B cell (primary cell): ENCODE results near the gene GPR87. TPM values are rescaled to one million over a fixed set of nuclear protein-coding genes. Genes with fewer than 3 reads are reported as not detected.

Experiments
- ATAC-seq: fragments of 200-7000 bp; cut with Tn5 transposase; one replicate; pipeline ENCODE4 v1.10.0; 2021; ENCODE audit warnings: low read depth, mild to moderate bottlenecking, moderate number of reproducible peaks, moderate library complexity
- CTCF ChIA-PET: fragments of 350-600 bp; sonication (Branson Sonifier 250); formaldehyde crosslinking; loops from one replicate; lab custom pipeline; 2021; ENCODE audit warnings: antibody characterized with exemption, inconsistent platforms; lab: Charles Lee
- POLR2A ChIA-PET: fragments of 350-600 bp; sonication (Branson Sonifier 250); formaldehyde crosslinking; loops from one replicate; lab custom pipeline; 2021; ENCODE audit warnings: antibody characterized with exemption; lab: Charles Lee
- DNase-seq: peaks from one replicate; pipeline ENCODE4 v3.0.0; 2013
- H2AFZ ChIP-seq: 2 replicates; pipeline ENCODE4 v1.6.1; 2012; ENCODE audit warnings: mild to moderate bottlenecking, low read depth, low read length; ENCODE audit not compliant: insufficient read depth, poor library complexity, severe bottlenecking
- H3K27ac ChIP-seq, 2 donors: 1 replicate in 1 of 2; 2 replicates in 1 of 2; pipeline ENCODE4 v1.5.1; 2012 to 2013; ENCODE audit warnings: low read length in 2 of 2, mild to moderate bottlenecking in 2 of 2, moderate library complexity in 1 of 2
- H3K27me3 ChIP-seq, 4 experiments: fragments of 200-600 bp in 1 of 4; sonication (generic) in 1 of 4; replicated peaks in 1 of 4; 1 replicate in 2 of 4; 2 replicates in 2 of 4; pipeline versions ENCODE4 v1.6.1 to v1.7.0; 2013 to 2016; ENCODE audit warnings: low read length in 3 of 4, mild to moderate bottlenecking in 2 of 4, mixed read lengths in 1 of 4, moderate library complexity in 1 of 4; ENCODE audit not compliant: insufficient read depth in 4 of 4, control insufficient read depth in 3 of 4; ENCODE audit errors: control extremely low read depth in 1 of 4
- H3K36me3 ChIP-seq, 2 experiments: replicated peaks in 1 of 2; 1 replicate in 1 of 2; 2 replicates in 1 of 2; pipeline versions ENCODE4 v1.6.1 to v1.7.1; 2013; ENCODE audit warnings: low read length in 1 of 2; ENCODE audit not compliant: insufficient read depth in 2 of 2, control insufficient read depth in 1 of 2; ENCODE audit errors: control extremely low read depth in 1 of 2, extremely low read depth in 1 of 2
- H3K4me1 ChIP-seq, 2 donors: fragments of 200-600 bp in 1 of 2; sonication (generic) in 1 of 2; 1 replicate in 1 of 2; 2 replicates in 1 of 2; pipeline versions ENCODE4 v1.5.1 to v1.6.1; 2013 to 2017; ENCODE audit warnings: low read length in 2 of 2; ENCODE audit not compliant: control insufficient read depth in 2 of 2, insufficient read depth in 2 of 2
- H3K4me2 ChIP-seq: replicated peaks from 2 replicates; pipeline ENCODE3; 2012; ENCODE audit warnings: mild to moderate bottlenecking, low read depth, low read length; ENCODE audit not compliant: poor library complexity, severe bottlenecking
- H3K4me3 ChIP-seq, 5 experiments: fragments of 200-600 bp in 1 of 5; sonication (generic) in 1 of 5; 1 replicate in 3 of 5; 2 replicates in 2 of 5; pipeline versions ENCODE4 v1.5.1 to v1.7.0; 2011 to 2016; ENCODE audit warnings: low read length in 4 of 5, mild to moderate bottlenecking in 4 of 5, low read depth in 2 of 5, control low read depth in 1 of 5, moderate library complexity in 1 of 5; ENCODE audit not compliant: insufficient read depth in 1 of 5; ENCODE audit errors: control extremely low read depth in 1 of 5, extremely low read depth in 1 of 5
- H3K79me2 ChIP-seq: fragments of 200-600 bp; sonication (generic); one replicate; pipeline ENCODE4 v1.6.0; 2016; ENCODE audit warnings: low read length; ENCODE audit not compliant: control insufficient read depth, insufficient read depth
- H3K9ac ChIP-seq: fragments of 200-600 bp; sonication (generic); 2 replicates; pipeline ENCODE4 v1.6.1; 2017; ENCODE audit warnings: mild to moderate bottlenecking, low read length, moderate library complexity
- H3K9me3 ChIP-seq, 3 donors: one replicate each; pipeline versions ENCODE4 v1.6.1 to v1.7.1; 2013; ENCODE audit warnings: low read length in 2 of 3; ENCODE audit not compliant: control insufficient read depth in 2 of 3, insufficient read depth in 1 of 3; ENCODE audit errors: control extremely low read depth in 1 of 3
- H4K20me1 ChIP-seq: 2 replicates; pipeline ENCODE4 v1.6.0; 2012; ENCODE audit warnings: mild to moderate bottlenecking, low read length; ENCODE audit not compliant: insufficient read depth, control insufficient read depth, poor library complexity, severe bottlenecking
- H3K27ac Mint-ChIP-seq: one replicate; pipeline ENCODE4 v1.8.0; 2021; ENCODE audit warnings: mixed read lengths
- H3K27me3 Mint-ChIP-seq: one replicate; pipeline ENCODE4 v1.8.0; 2021; ENCODE audit warnings: mixed read lengths
- H3K4me1 Mint-ChIP-seq: one replicate; pipeline ENCODE4 v1.8.0; 2021; ENCODE audit warnings: mixed read lengths
- H3K4me3 Mint-ChIP-seq: one replicate; pipeline ENCODE4 v1.8.0; 2021; ENCODE audit warnings: mixed read lengths
- H3K9me3 Mint-ChIP-seq: one replicate; pipeline ENCODE4 v1.8.0; 2022; ENCODE audit warnings: mixed read lengths; ENCODE audit not compliant: insufficient read depth
- EZH2 ChIP-seq: IDR thresholded peaks from 2 replicates; pipeline ENCODE4 v1.6.1; 2012; ENCODE audit warnings: borderline replicate concordance, low read depth, mild to moderate bottlenecking, moderate library complexity, low read length; ENCODE audit not compliant: insufficient read depth, poor library complexity, severe bottlenecking
- WGBS: methylation state at CpG from one replicate; pipeline ENCODE4 v1.1.5; 2013; ENCODE audit warnings: missing lambda C conversion rate; ENCODE audit not compliant: insufficient coverage; 5-methylcytosine and 5-hydroxymethylcytosine counted together
- intact Hi-C: fragments of 100-400 bp; cut with micrococcal nuclease; formaldehyde crosslinking; loops from one replicate; pipeline ENCODE4 v1.10.0; 2022
- polyA plus RNA-seq: library from polyadenylated mRNA; depleted of rRNA; stranded (reverse); fragments of >200 nt; gene quantifications from 2 replicates; pipeline ENCODE4 v1.2.3, GENCODE V29; 2012
- total RNA-seq, 2 donors: library from RNA; stranded (reverse); fragments of 120-200 nt in 1 of 2; gene quantifications; 1 replicate in 1 of 2; 2 replicates in 1 of 2; pipeline versions ENCODE4 v1.2.3 to v1.2.4, GENCODE V29; 2013 to 2022
- TF ChIP-seq, protein P1 (sequence below): fragments of 200-600 bp; IDR thresholded peaks from one replicate; pipeline ENCODE4 v1.8.0; 2022; ENCODE audit warnings: antibody characterized with exemption, mild to moderate bottlenecking

GPR87 gene
- total and polyA plus RNA-seq, 2 donors (not counting 1 experiment from before 2014, with no cell fraction given) = not detected

DNA sequence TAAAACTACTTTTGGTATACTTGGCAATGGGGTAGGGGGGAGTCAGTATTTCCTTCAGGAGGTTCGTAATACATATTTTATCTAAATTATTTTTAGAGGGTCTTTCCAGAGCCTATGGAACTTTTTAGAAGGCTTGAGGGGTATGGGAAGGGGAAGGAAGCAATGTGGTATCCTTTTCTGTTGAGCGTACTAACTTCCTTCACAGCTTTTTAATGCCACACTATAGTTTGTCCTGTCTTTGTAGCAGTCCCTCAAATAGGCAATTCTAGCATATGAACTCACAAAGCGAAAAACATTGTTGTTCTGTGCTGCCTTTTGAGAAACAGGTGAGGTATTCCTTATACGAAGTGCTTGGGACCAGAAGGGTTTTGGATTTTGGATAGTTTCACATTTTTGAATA, 35.0 kb upstream of the GPR87 start:
- intact Hi-C loops = loop anchor here (2.0 to 5.0 kb wide), 2 partner anchors 23 to 36 kb away; partner anchors contain the start of gene P2RY13
- no peaks in the 10 kb centered on the region for H3K27me3 Mint-ChIP-seq
- ChIA-PET POLR2A (no interaction called here), CTCF (no interaction called here)
- Histone ChIP-seq H3K4me2 (peak overlapping the region; percentile 51), H3K4me3 (peak overlapping the region in 1 of 5 experiments; percentile 34), H4K20me1 (no peaks in the 10 kb centered on the region), H3K36me3 (no peaks in the 10 kb centered on the region), H3K79me2 (no peaks in the 10 kb centered on the region), H3K4me1 (peaks cover 15 to 19% of the 10 kb centered on the region in 2 donors), H3K27ac (no peak overlapping the region), H3K27me3 (no peaks in the 10 kb centered on the region), H3K9me3 (no peaks in the 10 kb centered on the region), H2AFZ (no peak overlapping the region), H3K9ac (no peak overlapping the region)
- ATAC-seq = no peak
- no peak for DNase-seq
- peak overlapping the region; percentile 78 for H3K27ac Mint-ChIP-seq
- peaks cover 33% of the 10 kb centered on the region for H3K4me1 Mint-ChIP-seq
- no CpG with 5 or more reads among the region's 4 CpGs for WGBS
- no peak for TF ChIP-seq EZH2
- TF ChIP-seq, protein P1, sequence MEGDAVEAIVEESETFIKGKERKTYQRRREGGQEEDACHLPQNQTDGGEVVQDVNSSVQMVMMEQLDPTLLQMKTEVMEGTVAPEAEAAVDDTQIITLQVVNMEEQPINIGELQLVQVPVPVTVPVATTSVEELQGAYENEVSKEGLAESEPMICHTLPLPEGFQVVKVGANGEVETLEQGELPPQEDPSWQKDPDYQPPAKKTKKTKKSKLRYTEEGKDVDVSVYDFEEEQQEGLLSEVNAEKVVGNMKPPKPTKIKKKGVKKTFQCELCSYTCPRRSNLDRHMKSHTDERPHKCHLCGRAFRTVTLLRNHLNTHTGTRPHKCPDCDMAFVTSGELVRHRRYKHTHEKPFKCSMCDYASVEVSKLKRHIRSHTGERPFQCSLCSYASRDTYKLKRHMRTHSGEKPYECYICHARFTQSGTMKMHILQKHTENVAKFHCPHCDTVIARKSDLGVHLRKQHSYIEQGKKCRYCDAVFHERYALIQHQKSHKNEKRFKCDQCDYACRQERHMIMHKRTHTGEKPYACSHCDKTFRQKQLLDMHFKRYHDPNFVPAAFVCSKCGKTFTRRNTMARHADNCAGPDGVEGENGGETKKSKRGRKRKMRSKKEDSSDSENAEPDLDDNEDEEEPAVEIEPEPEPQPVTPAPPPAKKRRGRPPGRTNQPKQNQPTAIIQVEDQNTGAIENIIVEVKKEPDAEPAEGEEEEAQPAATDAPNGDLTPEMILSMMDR = no peak
- no peaks in the 10 kb centered on the region for H3K9me3 Mint-ChIP-seq
- H3K4me3 Mint-ChIP-seq = peak overlapping the region; percentile 59

DNA sequence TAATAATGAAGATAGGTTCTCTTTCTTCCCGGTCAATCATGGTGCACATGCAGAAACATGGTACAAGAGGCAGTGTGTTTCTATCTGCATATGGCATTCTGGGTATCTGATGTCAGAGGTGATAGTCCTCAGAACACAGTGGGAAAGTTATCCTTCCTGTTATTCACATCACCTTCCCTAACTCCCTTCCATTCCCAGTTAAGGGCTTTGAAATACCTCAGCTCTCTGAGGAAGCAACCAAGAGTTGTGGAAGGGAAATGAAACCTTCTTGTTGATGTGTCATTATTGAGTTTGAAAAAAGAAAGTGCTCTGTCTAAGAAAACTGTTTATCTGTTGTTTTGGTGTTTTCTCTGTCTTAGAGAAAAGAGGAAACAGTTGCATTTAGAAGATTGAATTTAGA, 34.6 kb upstream of the GPR87 start:
- CTCF ChIA-PET = no interaction called here
- Histone ChIP-seq H3K9me3 (no peaks in the 10 kb centered on the region), H4K20me1 (no peaks in the 10 kb centered on the region), H2AFZ (no peak overlapping the region), H3K4me2 (peak overlapping the region; percentile 51), H3K36me3 (no peaks in the 10 kb centered on the region), H3K79me2 (no peaks in the 10 kb centered on the region), H3K27ac (no peak overlapping the region), H3K4me1 (peaks cover 15 to 16% of the 10 kb centered on the region in 2 donors), H3K27me3 (no peaks in the 10 kb centered on the region), H3K4me3 (peak overlapping the region in 1 of 5 experiments; percentile 34), H3K9ac (no peak overlapping the region)
- H3K27me3 Mint-ChIP-seq = no peaks in the 10 kb centered on the region
- ATAC-seq (peak; percentile 54), DNase-seq (peak; percentile 30)
- POLR2A ChIA-PET = no interaction called here
- H3K9me3 Mint-ChIP-seq = no peaks in the 10 kb centered on the region
- TF ChIP-seq EZH2 = no peak
- TF ChIP-seq, protein P1 = no peak
- H3K4me3 Mint-ChIP-seq = peak overlapping the region; percentile 59
- H3K4me1 Mint-ChIP-seq = peaks cover 34% of the 10 kb centered on the region
- intact Hi-C loops = loop anchor here (5.0 kb wide), 1 partner anchor 36 kb away; no protein-coding TSS in a partner anchor
- peak overlapping the region; percentile 78 for H3K27ac Mint-ChIP-seq
- no CpG with 5 or more reads among the region's 1 CpG for WGBS
